ENCODE data around the gene NCR1. TPM values are rescaled to one million over a fixed set of nuclear protein-coding genes. Genes with fewer than 3 reads are reported as not detected.

NCR1 gene
- total RNA-seq, 6 experiments from 2014 or later, result 0.22 to 0.93 (median 0.58) TPM; not detected in 3

GRCh38 chr19:54955376-54955775 lies 49.4 kb downstream of the NCR1 start:
- Histone ChIP-seq H3K4me1 (no peaks in the 10 kb centered on the region), H3K9me3 (no peaks in the 10 kb centered on the region), H3K4me3 (no peak overlapping the region), H3K36me3 (no peaks in the 10 kb centered on the region), H3K27ac (no peak overlapping the region), H3K27me3 (no peaks in the 10 kb centered on the region)
- no peak for TF ChIP-seq CTCF (IDR thresholded peaks at IDR 0.05)
- TF ChIP-seq POLR2A (IDR thresholded peaks at IDR 0.05), result no peak
- intact Hi-C loops (cut with DNase I), result no loop called here
- WGBS (ENCODE audit: insufficient coverage, low coverage, low lambda C conversion rate, missing lambda C conversion rate), result 66% methylated on average over 6 of the region's 11 CpGs
- no peak for ATAC-seq
- DNase-seq, result no peak

- no peak for TF ChIP-seq POLR2A (IDR thresholded peaks at IDR 0.05)
- TF ChIP-seq CTCF (IDR thresholded peaks at IDR 0.05), result no peak
- DNase-seq, result no peak
- ATAC-seq, result no peak
- no peak overlapping the region for H3K4me3 ChIP-seq
- H3K36me3 ChIP-seq, result no peaks in the 10 kb centered on the region
- H3K9me3 ChIP-seq, result no peaks in the 10 kb centered on the region
- WGBS (ENCODE audit: insufficient coverage, low coverage, low lambda C conversion rate, missing lambda C conversion rate), result 40% methylated on average over 8 of the region's 8 CpGs
- H3K4me1 ChIP-seq, result no peaks in the 10 kb centered on the region
- no peak overlapping the region for H3K27ac ChIP-seq
- intact Hi-C loops (cut with DNase I), result no loop called here
- no peaks in the 10 kb centered on the region for H3K27me3 ChIP-seq
Observed at GRCh38 chr19:54959840-54960239, 53.9 kb downstream of the NCR1 start.

Small RNAs within 50 kb of the gene (small RNA-seq; reads per million reads assigned to genes)
- gene AC011476.8 (0 reads per million in 2 experiments), gene RNU6-222P (0 reads per million in 2 experiments)

Other genes with a start within 250 kb of the NCR1 start
- 1 to 10 TPM; 1.9 to 9.5 (median 2.5) TPM for gene LILRB4, start 243.2 kb upstream of the NCR1 start, total RNA-seq
- gene KIR3DL3, start 181.7 kb upstream of the NCR1 start, total RNA-seq, result not detected
- gene KIR2DL3, start 167.6 kb upstream of the NCR1 start, total RNA-seq, result not detected
- under 1 TPM in 1 of 6 experiments, not detected in 5; 0.18 TPM for gene KIR2DL1, start 136.4 kb upstream of the NCR1 start, total RNA-seq
- gene KIR2DL4, start 102.5 kb upstream of the NCR1 start, total RNA-seq, result under 1 TPM in 1 of 6 experiments, not detected in 5; 0.56 TPM
- gene KIR3DL1, start 89.7 kb upstream of the NCR1 start, total RNA-seq, result under 1 TPM in 1 of 6 experiments, not detected in 5; 0.12 TPM
- gene KIR2DS4, start 73.5 kb upstream of the NCR1 start, total RNA-seq, result under 1 TPM in 1 of 6 experiments, not detected in 5; 0.18 TPM
- not detected for gene KIR3DL2, start 55.7 kb upstream of the NCR1 start, total RNA-seq
- gene FCAR, start 31.9 kb upstream of the NCR1 start, total RNA-seq, result under 1 TPM in 5 of 6 experiments, not detected in 1; 0.22 to 0.73 (median 0.61) TPM
- not detected for gene NLRP7, start 41.4 kb downstream of the NCR1 start, total RNA-seq
- under 1 TPM in 5 of 6 experiments, not detected in 1; 0.18 to 0.81 (median 0.42) TPM for gene NLRP2, start 60.2 kb downstream of the NCR1 start, total RNA-seq
- under 1 TPM in 2 of 6 experiments, not detected in 4; 0.33 to 0.42 TPM for gene GP6, start 132.1 kb downstream of the NCR1 start, total RNA-seq
- 10 to 100 TPM in 4 of 6 experiments, 1 to 10 TPM in 2; 7.7 to 16.8 (median 12.1) TPM for gene RDH13, start 157.0 kb downstream of the NCR1 start, total RNA-seq
- 1 to 10 TPM in 4 of 6 experiments, under 1 TPM in 2; 0.49 to 2.4 (median 1.2) TPM for gene EPS8L1, start 169.7 kb downstream of the NCR1 start, total RNA-seq
- 10 to 100 TPM; 35.6 to 48.1 (median 41.7) TPM for gene PPP1R12C, start 211.5 kb downstream of the NCR1 start, total RNA-seq
- 10 to 100 TPM in 1 of 6 experiments, 1 to 10 TPM in 3, not detected in 2; 1.2 to 10.9 (median 1.6) TPM for gene TNNT1, start 243.1 kb downstream of the NCR1 start, total RNA-seq

Data from right lobe of liver (tissue), 6 donors.